AG09309 (cell line): ENCODE data around the gene HOXA11.
A peak's percentile ranks its signal among the peaks of the same experiment; 100 is the strongest.

Experiments
- DNase-seq: peaks from one replicate; pipeline ENCODE4 v3.0.0-alpha.2; 2010; ENCODE audit warnings: low read depth
- H3K4me3 ChIP-seq: 2 replicates; pipeline ENCODE4 v1.5.1; 2011; ENCODE audit warnings: mild to moderate bottlenecking, low read depth, low read length, moderate library complexity; ENCODE audit not compliant: control insufficient read depth
- CTCF ChIP-seq: IDR thresholded peaks from 2 replicates; pipeline ENCODE4 v1.5.1; 2011; ENCODE audit warnings: mild to moderate bottlenecking, low read depth, low read length, inconsistent platforms; ENCODE audit not compliant: insufficient read depth, control insufficient read depth; ENCODE audit errors: missing control alignments

The HOXA11 gene

GRCh38 chr7:27155816-27156507, 29.1 kb downstream of the HOXA11 start:
- TF ChIP-seq CTCF, result no peak
- H3K4me3 ChIP-seq, result peak overlapping the region; percentile 73
- DNase-seq, result no peak

- H3K4me3 ChIP-seq, result peak overlapping the region; percentile 73
- no peak for DNase-seq
- no peak for TF ChIP-seq CTCF
Observed at GRCh38 chr7:27154901-27155815, 29.9 kb downstream of the HOXA11 start.

- no peak for DNase-seq
- H3K4me3 ChIP-seq, result no peak overlapping the region
- no peak for TF ChIP-seq CTCF
Observed at GRCh38 chr7:27154369-27154768, 30.7 kb downstream of the HOXA11 start.

GRCh38 chr7:27153526-27153925, 31.5 kb downstream of the HOXA11 start:
- TF ChIP-seq CTCF, result no peak
- no peak overlapping the region for H3K4me3 ChIP-seq
- DNase-seq, result no peak

GRCh38 chr7:27152816-27153442, 32.1 kb downstream of the HOXA11 start:
- TF ChIP-seq CTCF, result no peak
- H3K4me3 ChIP-seq, result no peak overlapping the region
- no peak for DNase-seq

- peak within 1 kb of the TSS; percentile 65 for H3K4me3 ChIP-seq
- no peak for TF ChIP-seq CTCF
- DNase-seq, result no peak
Observed at GRCh38 chr7:27151931-27152815, 32.9 kb downstream of the HOXA11 start, which contains the start of gene HOXA3. Gene HOXA3 (minus strand): TSS chr7:27152583. CDS start chr7:27110640, 41,943 bp downstream.
